Measurements from ENCODE around the gene DRD4. TPM values are rescaled to one million over a fixed set of nuclear protein-coding genes. Genes with fewer than 3 reads are reported as not detected.

The DRD4 gene
- total and polyA plus RNA-seq, 10 of the 15 experiments (the other 5 are each of a cell fraction or from before 2014, with no cell fraction given): not detected

- peaks cover 13% of the 10 kb centered on the region for H3K4me1 ChIP-seq (ENCODE audit: control insufficient read depth, insufficient read depth, low read length)
- ChIA-PET RAD21 (ENCODE audit: unreplicated experiment) (interaction anchor here (2.9 kb wide), 1 partner anchor 66 kb away, joined by 15 read pairs; no protein-coding TSS in a partner anchor), CTCF (interaction anchor here (0.5 to 9.5 kb wide), 3 partner anchors 15 to 297 kb away, joined by 3 to 91 read pairs (median 3); no protein-coding TSS in a partner anchor), POLR2A (no interaction called here), SMC1A (ENCODE audit: uncharacterized antibody, unreplicated experiment) (interaction anchor here (1.0 to 1.6 kb wide), 2 partner anchors 30 to 62 kb away, joined by 3 read pairs; no protein-coding TSS in a partner anchor)
- TF ChIP-seq LARP7 (IDR thresholded peaks at IDR 0.05) (no peak), USF1 (IDR thresholded peaks at IDR 0.05; ENCODE audit: borderline replicate concordance, extremely low read length, insufficient read depth, low read depth, low read length) (no peak), DPF2 (IDR thresholded peaks at IDR 0.05) (no peak), SUZ12 (IDR thresholded peaks at IDR 0.05; ENCODE audit: unreplicated experiment) (no peak), IRF5 (IDR thresholded peaks at IDR 0.05; ENCODE audit: borderline replicate concordance) (no peak), E4F1 (IDR thresholded peaks at IDR 0.05; ENCODE audit: borderline replicate concordance, partially characterized antibody) (no peak), TCF12 (IDR thresholded peaks at IDR 0.05; ENCODE audit: low read depth, low read length) (no peak), POLR2A (IDR thresholded peaks at IDR 0.05; ENCODE audit: low read depth, low read length) (0 out of 2 replicates have a peak, but pooled peaks have one; percentile 28), RAD21 (IDR thresholded peaks at IDR 0.05; ENCODE audit: insufficient read depth, low read depth, low read length) (no peak)
- DNase-seq (ENCODE audit: low read depth, low spot score) (no peak), FAIRE-seq (no peak), ATAC-seq (no peak)
- WGBS (ENCODE audit: insufficient coverage, insufficient replicate concordance, low lambda C conversion rate, missing lambda C conversion rate): 53% methylated on average over 16 of the region's 16 CpGs
- no peaks in the 10 kb centered on the region for H3K9me3 ChIP-seq (replicated peaks; ENCODE audit: control insufficient read depth, insufficient read depth, low read length)
- intact Hi-C loops (cut with micrococcal nuclease; ENCODE audit: unreplicated experiment) (no loop called here), in situ Hi-C loops (cut with MboI) (loop anchor here (10.0 kb wide), 1 partner anchor 65 kb away; no protein-coding TSS in a partner anchor)
- no peaks in the 10 kb centered on the region for H4K20me1 ChIP-seq (ENCODE audit: control insufficient read depth, insufficient read depth)
- H2AFZ ChIP-seq (ENCODE audit: control insufficient read depth, low read depth, low read length): peak overlapping the region; percentile 39; the same call in 1 of the 2 replicates
- peaks cover 9 to 15% of the 10 kb centered on the region in 2 experiments; a peak in 3 of 4 replicates for H3K36me3 ChIP-seq (ENCODE audit: control insufficient read depth in 2 of 2, insufficient read depth in 2 of 2, low read length in 1 of 2)
- no peaks in the 10 kb centered on the region for H3K27me3 ChIP-seq (replicated peaks in 1 of 2; ENCODE audit: control insufficient read depth in 2 of 2, insufficient read depth in 2 of 2, low read length in 1 of 2)
- no peak overlapping the region for H3K4me3 ChIP-seq
- no peaks in the 10 kb centered on the region for H3K79me2 ChIP-seq (ENCODE audit: control insufficient read depth, insufficient read depth, low read length)
- no peak overlapping the region; the same call in 1 of the 2 replicates for H3K4me2 ChIP-seq (ENCODE audit: control insufficient read depth, insufficient read depth)
- 0 out of 2 replicates have a peak overlapping the region, but pooled peaks have one; percentile 13 for H3K9ac ChIP-seq (ENCODE audit: control insufficient read depth, insufficient read depth, low read length)
- BruUV-seq (replicated peaks): no TSS peak
- H3K27ac ChIP-seq (ENCODE audit: control insufficient read depth, insufficient read depth): peak overlapping the region; percentile 52
These were observed 22.5 kb downstream of the DRD4 start for GRCh38 chr11:659532-660085.
